IMR-90 (cell line): ENCODE results near the gene TWIST1. TPM values are rescaled to one million over a fixed set of nuclear protein-coding genes. Genes with fewer than 3 reads are reported as not detected.

ENCODE experiments used
- ATAC-seq: fragments of 200-7000 bp; cut with Tn5 transposase; 2 replicates; pipeline ENCODE4 v1.9.1; 2020; ENCODE audit warnings: low read depth, mild to moderate bottlenecking, moderate library complexity
- BruUV-seq: library from RNA; stranded (reverse); fragments of 400-500 nt; replicated peaks from 2 replicates; lab custom pipeline; 2021; lab: Mats Ljungman, UMichigan
- CTCF ChIA-PET: fragments of 300-600 bp; formaldehyde crosslinking; extraction: SDS; loops from one replicate; lab custom pipeline; 2021; ENCODE audit warnings: antibody characterized with exemption; lab: Yijun Ruan, JAX
- POLR2A ChIA-PET: fragments of 300-600 bp; sonication (Branson Sonifier 250); formaldehyde crosslinking; loops from one replicate; lab custom pipeline; 2022; ENCODE audit warnings: antibody characterized with exemption; ENCODE audit not compliant: unreplicated experiment; lab: Charles Lee
- DNase-seq: peaks from one replicate; pipeline ENCODE4 v3.0.0; 2013
- H2AFZ ChIP-seq: replicated peaks from 2 replicates; pipeline ENCODE3; 2013; ENCODE audit warnings: low read length, mild to moderate bottlenecking; ENCODE audit not compliant: poor library complexity
- H2AK5ac ChIP-seq: 2 replicates; pipeline ENCODE4 v1.6.1; 2013; ENCODE audit warnings: low read depth, low read length, inconsistent platforms
- H2AK9ac ChIP-seq: replicated peaks from 2 replicates; pipeline ENCODE3; 2013; ENCODE audit warnings: mild to moderate bottlenecking, low read depth, low read length, moderate library complexity; ENCODE audit not compliant: poor library complexity
- H2BK120ac ChIP-seq: 2 replicates; pipeline ENCODE4 v1.6.1; 2013; ENCODE audit warnings: low read depth, low read length, inconsistent platforms
- H2BK15ac ChIP-seq: 3 replicates; pipeline ENCODE4 v1.6.1; 2013; ENCODE audit warnings: low read depth, low read length, inconsistent platforms
- H2BK20ac ChIP-seq: 2 replicates; pipeline ENCODE4 v1.6.1; 2013; ENCODE audit warnings: low read depth, mild to moderate bottlenecking, inconsistent platforms, low read length, moderate library complexity
- H2BK5ac ChIP-seq: 2 replicates; pipeline ENCODE4 v1.6.1; 2013; ENCODE audit warnings: mild to moderate bottlenecking, low read depth, low read length, inconsistent platforms; ENCODE audit not compliant: poor library complexity, severe bottlenecking
- H3K14ac ChIP-seq: replicated peaks from 2 replicates; pipeline ENCODE4 v1.6.1; 2013; ENCODE audit warnings: low read depth, low read length, inconsistent platforms
- H3K18ac ChIP-seq: 2 replicates; pipeline ENCODE4 v1.6.1; 2013; ENCODE audit warnings: low read depth, low read length, control low read depth
- H3K23ac ChIP-seq: 2 replicates; pipeline ENCODE4 v1.6.1; 2013; ENCODE audit warnings: low read depth, low read length, inconsistent platforms
- H3K27ac ChIP-seq: 2 replicates; pipeline ENCODE4 v1.5.1; 2013; ENCODE audit warnings: mild to moderate bottlenecking, control low read depth, low read length; ENCODE audit not compliant: insufficient read depth
- H3K27me3 ChIP-seq: 2 replicates; pipeline ENCODE4 v1.6.1; 2013; ENCODE audit warnings: low read length; ENCODE audit not compliant: control insufficient read depth, insufficient read depth
- H3K36me3 ChIP-seq: 2 replicates; pipeline ENCODE4 v1.6.1; 2013; ENCODE audit warnings: low read length, mixed read lengths; ENCODE audit not compliant: control insufficient read depth, insufficient read depth
- H3K4ac ChIP-seq: 2 replicates; pipeline ENCODE4 v1.6.1; 2013; ENCODE audit warnings: low read depth, low read length, inconsistent platforms
- H3K4me1 ChIP-seq: 2 replicates; pipeline ENCODE4 v1.6.1; 2013; ENCODE audit warnings: low read length, mixed read lengths; ENCODE audit not compliant: control insufficient read depth, insufficient read depth
- H3K4me2 ChIP-seq: 2 replicates; pipeline ENCODE4 v1.6.1; 2013; ENCODE audit warnings: low read depth, mild to moderate bottlenecking, control low read depth, low read length, moderate library complexity
- H3K4me3 ChIP-seq: 2 replicates; pipeline ENCODE4 v1.5.1; 2013; ENCODE audit warnings: low read depth, mild to moderate bottlenecking, control low read depth, low read length, moderate library complexity; ENCODE audit not compliant: insufficient read depth
- H3K56ac ChIP-seq: 2 replicates; pipeline ENCODE4 v1.6.1; 2013; ENCODE audit warnings: low read length, inconsistent platforms; ENCODE audit not compliant: insufficient read depth; ENCODE audit errors: extremely low read depth
- H3K79me1 ChIP-seq, 2 experiments: 2 replicates each; pipeline ENCODE4 v1.6.1; 2013; ENCODE audit warnings: low read length in 2 of 2, inconsistent platforms in 1 of 2, low read depth in 1 of 2
- H3K9ac ChIP-seq: 2 replicates; pipeline ENCODE4 v1.6.1; 2013; ENCODE audit warnings: low read depth, low read length, control low read depth
- H3K9me1 ChIP-seq: 2 replicates; pipeline ENCODE4 v1.6.1; 2013; ENCODE audit warnings: low read length, inconsistent platforms; ENCODE audit not compliant: insufficient read depth
- H3K9me3 ChIP-seq: 2 replicates; pipeline ENCODE4 v1.6.1; 2013; ENCODE audit warnings: low read length; ENCODE audit not compliant: control insufficient read depth, insufficient read depth
- H4K20me1 ChIP-seq: 2 replicates; pipeline ENCODE4 v1.6.1; 2013; ENCODE audit warnings: low read length, inconsistent platforms; ENCODE audit not compliant: insufficient read depth
- H4K5ac ChIP-seq: 2 replicates; pipeline ENCODE4 v1.6.1; 2013; ENCODE audit warnings: mild to moderate bottlenecking, low read depth, low read length, control low read depth
- H4K8ac ChIP-seq, 2 experiments: 2 replicates each; pipeline ENCODE4 v1.6.1; 2013; ENCODE audit warnings: low read depth in 2 of 2, low read length in 2 of 2, control low read depth in 1 of 2, inconsistent platforms in 1 of 2
- H4K91ac ChIP-seq: 2 replicates; pipeline ENCODE4 v1.6.1; 2013; ENCODE audit warnings: low read depth, low read length, inconsistent platforms; ENCODE audit not compliant: insufficient read depth
- CHD1 ChIP-seq: IDR thresholded peaks from 2 replicates; pipeline ENCODE4 v1.6.1; 2012; ENCODE audit warnings: low read depth, low read length, improper control_type of control experiment
- FOS ChIP-seq: fragments of 150-350 bp; IDR thresholded peaks from 2 replicates; pipeline ENCODE4 v1.6.1; 2016; ENCODE audit warnings: low read depth, low read length
- WGBS, 2 experiments: methylation state at CpG; one replicate each; pipeline versions ENCODE4 v1.1.5 to v1.1.7; 2013; ENCODE audit warnings: missing lambda C conversion rate in 2 of 2; ENCODE audit not compliant: insufficient read length in 1 of 2; ENCODE audit errors: extremely low coverage in 2 of 2; 5-methylcytosine and 5-hydroxymethylcytosine counted together
- dilution Hi-C: fragments of 300-500 bp; cut with HindIII; formaldehyde crosslinking; loops from one replicate; pipeline ENCODE4 v1.14.3; 2018; ENCODE audit warnings: low sequenced_read_pairs; ENCODE audit not compliant: unreplicated experiment
- in situ Hi-C: fragments of 300-500 bp; cut with MboI; formaldehyde crosslinking; loops from 3 replicates; pipeline ENCODE4 v1.14.3; 2019; ENCODE audit warnings: low sequenced_read_pairs, inconsistent platforms, mixed read lengths
- intact Hi-C: fragments of 100-400 bp; cut with micrococcal nuclease; formaldehyde crosslinking; loops from 2 replicates; pipeline ENCODE4 v1.10.0; 2022
- polyA plus RNA-seq, 3 experiments: library from polyadenylated mRNA; depleted of rRNA; stranded (reverse); fragments of >200 nt; gene quantifications; 2 replicates each; pipeline ENCODE4 v1.2.3, GENCODE V29; 2012; ENCODE audit warnings: low replicate concordance in 1 of 3
- total RNA-seq: library from RNA; depleted of rRNA; stranded (reverse); fragments of >200 nt; gene quantifications from 2 replicates; pipeline ENCODE4 v1.2.3, GENCODE V29; 2012

Gene TWIST1
- total and polyA plus RNA-seq, 2 of the 4 experiments (the other 2 are of a cell fraction), result 5.4 to 42.3 TPM

GRCh38 chr7:19110026-19110730 is 7.3 kb downstream of the TWIST1 start:
- ChIA-PET POLR2A (no interaction called here), CTCF (no interaction called here)
- Histone ChIP-seq H3K18ac (no peak overlapping the region), H3K4me3 (no peak overlapping the region), H3K4me1 (peaks cover 7% of the 10 kb centered on the region), H3K27me3 (no peaks in the 10 kb centered on the region), H4K20me1 (peaks cover 3% of the 10 kb centered on the region; the same call in 1 of the 2 replicates), H3K4ac (no peak overlapping the region), H4K8ac (no peak overlapping the region), H3K9me3 (no peaks in the 10 kb centered on the region), H2BK5ac (no peak overlapping the region), H2BK15ac (no peak overlapping the region), H3K79me1 (peaks cover 6 to 33% of the 10 kb centered on the region in 2 experiments; a peak in 3 of 4 replicates), H3K9ac (no peak overlapping the region), H3K27ac (no peak overlapping the region), H3K56ac (no peak overlapping the region), H3K9me1 (0 out of 2 replicates have a peak, but pooled peaks cover 3% of the 10 kb centered on the region), H2AFZ (no peak overlapping the region), H3K23ac (no peak overlapping the region), H3K14ac (no peak overlapping the region), H3K4me2 (no peak overlapping the region), H2AK9ac (no peak overlapping the region), H2AK5ac (no peak overlapping the region), H4K5ac (no peak overlapping the region), H3K36me3 (no peaks in the 10 kb centered on the region; the same call in 1 of the 2 replicates), H2BK20ac (no peak overlapping the region), H2BK120ac (no peak overlapping the region), H4K91ac (no peak overlapping the region)
- in situ Hi-C loops (loop anchor here (10.0 to 25.0 kb wide), 2 partner anchors 415 to 748 kb away; no protein-coding TSS in a partner anchor), dilution Hi-C loops (no loop called here), intact Hi-C loops (loop anchor here (10.0 kb wide), 1 partner anchor 355 kb away; no protein-coding TSS in a partner anchor)
- 100% methylated on average over 2 of the region's 11 CpGs; no CpG with 5 or more reads in 1 of the 2 experiments for WGBS, 2 experiments
- TF ChIP-seq CHD1, result no peak
- TF ChIP-seq FOS, result no peak
- DNase-seq (no peak), ATAC-seq (no peak)
- no TSS peak for BruUV-seq
